Activated CD8-positive, alpha-beta memory T cell treated with anti-CD3 and anti-CD28 coated beads, Interleukin-2, amount 50 U/mL, for 24 hours (primary cell): Measurements from ENCODE around the gene TNFSF11.
"Not testable (repeated sequence)": the region's sequence is repeated elsewhere in the genome, so short reads cannot be mapped to it uniquely, and the experiment has no call there.

ENCODE experiments used
- DNase-seq: peaks from one replicate; pipeline ENCODE4 v3.0.0-alpha.2; 2020; ENCODE audit errors: extremely low read depth

The TNFSF11 gene, protein sequence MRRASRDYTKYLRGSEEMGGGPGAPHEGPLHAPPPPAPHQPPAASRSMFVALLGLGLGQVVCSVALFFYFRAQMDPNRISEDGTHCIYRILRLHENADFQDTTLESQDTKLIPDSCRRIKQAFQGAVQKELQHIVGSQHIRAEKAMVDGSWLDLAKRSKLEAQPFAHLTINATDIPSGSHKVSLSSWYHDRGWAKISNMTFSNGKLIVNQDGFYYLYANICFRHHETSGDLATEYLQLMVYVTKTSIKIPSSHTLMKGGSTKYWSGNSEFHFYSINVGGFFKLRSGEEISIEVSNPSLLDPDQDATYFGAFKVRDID

DNA sequence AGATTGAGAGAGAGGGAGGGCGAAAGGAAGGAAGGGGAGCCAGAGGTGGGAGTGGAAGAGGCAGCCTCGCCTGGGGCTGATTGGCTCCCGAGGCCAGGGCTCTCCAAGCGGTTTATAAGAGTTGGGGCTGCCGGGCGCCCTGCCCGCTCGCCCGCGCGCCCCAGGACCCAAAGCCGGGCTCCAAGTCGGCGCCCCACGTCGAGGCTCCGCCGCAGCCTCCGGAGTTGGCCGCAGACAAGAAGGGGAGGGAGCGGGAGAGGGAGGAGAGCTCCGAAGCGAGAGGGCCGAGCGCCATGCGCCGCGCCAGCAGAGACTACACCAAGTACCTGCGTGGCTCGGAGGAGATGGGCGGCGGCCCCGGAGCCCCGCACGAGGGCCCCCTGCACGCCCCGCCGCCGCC is at the start of gene TNFSF11:
TSS of gene TNFSF11 (plus strand) at position 142 of the 400 bp plus-strand sequence. CDS start at position 294, 152 bp downstream.
- DNase-seq, result no peak

DNA sequence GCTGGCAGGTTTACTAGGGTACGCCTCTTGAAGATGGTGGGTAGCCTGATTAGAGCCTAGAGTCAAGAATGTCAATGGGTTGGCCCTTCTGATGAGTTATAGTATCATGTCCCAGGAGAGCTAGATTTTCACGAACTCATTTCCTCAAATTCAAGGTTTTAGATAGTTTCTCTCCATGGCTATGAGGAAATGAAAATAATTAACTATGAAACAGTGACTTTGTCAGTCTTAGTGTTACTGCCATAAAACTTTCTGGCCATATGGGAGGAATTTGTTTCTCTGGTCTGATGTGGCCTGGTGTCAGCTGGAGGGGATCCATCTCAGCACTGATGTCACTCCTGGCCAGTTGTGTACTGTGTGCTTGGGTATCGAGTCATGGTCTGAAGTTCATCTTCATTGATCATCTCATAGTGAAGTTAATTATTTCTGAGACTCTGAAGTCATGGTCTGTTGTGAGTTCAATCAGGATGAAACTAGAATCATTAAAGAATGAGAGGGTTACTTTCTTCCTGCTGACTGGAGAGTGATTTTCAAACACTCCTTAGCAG is 49.4 kb upstream of the TNFSF11 start:
- no peak for DNase-seq

DNA sequence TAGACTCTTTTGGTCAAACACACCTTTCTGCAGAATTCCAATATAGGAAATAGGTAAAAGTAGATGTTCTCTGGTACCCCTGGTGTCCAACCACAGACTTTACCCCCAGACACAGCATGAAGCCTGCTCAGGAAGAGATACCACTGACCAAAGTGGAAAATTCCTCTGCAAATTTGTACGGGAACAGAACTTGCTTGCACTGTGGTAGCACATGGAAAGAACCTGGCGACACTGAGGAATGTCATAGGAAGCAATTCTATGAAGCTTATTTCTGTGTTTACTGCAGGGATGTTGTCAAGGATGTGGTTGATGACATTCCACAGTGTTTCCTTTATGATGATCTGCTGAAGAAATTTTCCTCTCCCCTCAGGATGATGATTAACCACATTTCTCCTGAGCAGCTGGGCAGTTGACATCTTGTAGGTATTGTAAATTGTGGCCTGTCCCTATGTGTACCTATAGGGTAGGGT is 48.9 kb upstream of the TNFSF11 start:
- DNase-seq, result no peak

DNA sequence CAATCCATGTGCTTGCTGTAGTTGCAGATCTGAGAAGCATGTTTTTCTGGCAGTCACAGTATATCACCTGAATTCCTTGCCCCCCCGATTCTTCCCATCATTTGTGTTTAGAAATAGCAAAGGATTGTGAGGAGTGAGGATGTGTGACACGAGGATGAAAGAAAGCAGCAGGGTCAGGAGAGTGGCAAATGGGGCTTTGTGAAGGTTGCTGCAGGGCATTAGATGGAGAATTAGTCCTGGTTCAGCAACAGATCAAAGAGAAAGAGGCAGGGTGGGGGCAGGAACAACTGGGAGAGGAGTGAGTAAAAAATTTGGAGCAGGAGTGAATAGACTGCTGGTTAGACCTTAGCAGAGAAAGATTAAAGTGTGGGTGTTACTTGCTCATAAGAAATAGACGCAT is 47.7 kb upstream of the TNFSF11 start:
- DNase-seq, result no peak

DNA sequence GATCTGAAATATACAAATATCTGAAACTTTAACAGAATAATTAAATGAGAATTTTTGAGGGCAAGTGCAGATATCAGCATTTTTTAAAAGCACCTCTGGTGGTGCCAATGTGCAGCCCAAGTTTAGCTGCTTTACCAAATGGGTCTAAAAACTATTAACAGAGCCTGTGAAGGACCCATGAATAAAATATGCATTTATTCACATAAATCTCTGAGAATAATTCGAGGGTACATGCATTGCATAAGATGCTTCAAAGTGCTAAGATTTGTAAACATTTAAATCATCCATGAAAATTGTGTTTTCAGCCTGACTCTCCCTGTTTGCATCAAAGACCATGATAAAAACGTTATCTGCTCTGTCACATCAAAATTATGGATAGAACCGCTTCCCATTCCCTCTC is 47.1 kb upstream of the TNFSF11 start:
- DNase-seq, result no peak

DNA sequence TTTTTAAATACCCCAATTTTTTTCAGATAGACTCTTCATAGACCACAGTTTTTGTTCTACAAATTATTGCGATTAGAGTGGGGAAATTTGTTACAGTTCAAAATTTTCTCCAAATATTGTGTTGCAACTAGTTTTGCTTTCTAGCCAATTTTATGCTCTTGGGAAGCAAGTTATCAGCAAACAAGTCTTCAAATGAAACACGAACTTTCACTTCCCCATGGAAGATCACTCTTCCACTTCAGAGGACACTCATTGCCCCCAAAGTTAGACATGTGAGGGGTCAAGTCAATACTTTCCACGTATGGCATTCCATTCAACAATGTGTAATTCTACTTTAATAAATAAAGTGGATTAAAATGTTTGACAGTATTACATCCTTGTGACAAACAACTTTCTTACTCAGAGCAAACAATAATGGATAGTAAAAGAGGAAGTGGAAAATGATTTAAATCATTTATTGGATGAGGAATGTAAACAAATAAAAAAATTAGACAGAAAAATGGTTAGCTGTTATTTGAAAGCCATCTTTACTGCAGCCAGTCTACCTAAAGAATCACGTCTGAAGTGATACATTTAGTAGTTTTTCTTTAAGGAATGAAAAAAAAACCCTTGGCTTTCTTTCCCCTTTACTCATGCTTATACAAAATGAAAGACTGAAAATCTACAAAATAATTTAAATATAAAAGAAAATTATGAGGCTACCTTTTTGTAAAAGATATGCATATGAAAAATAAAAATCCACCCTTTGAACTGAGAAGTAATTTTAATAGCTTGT is 41.2 kb upstream of the TNFSF11 start:
- no peak for DNase-seq

DNA sequence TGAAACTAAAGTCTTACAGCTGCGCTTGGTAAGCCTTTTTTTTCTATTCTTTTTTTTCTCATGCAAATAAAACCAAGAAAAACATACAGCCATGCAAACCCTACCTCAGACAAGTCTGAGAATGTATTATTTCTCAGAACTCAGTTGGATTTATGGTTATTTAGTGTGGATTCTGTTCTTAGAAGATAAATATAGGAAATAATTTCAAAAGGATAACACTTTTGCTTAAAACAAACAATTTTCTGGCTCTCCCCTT is 40.7 kb upstream of the TNFSF11 start:
- no peak for DNase-seq

DNA sequence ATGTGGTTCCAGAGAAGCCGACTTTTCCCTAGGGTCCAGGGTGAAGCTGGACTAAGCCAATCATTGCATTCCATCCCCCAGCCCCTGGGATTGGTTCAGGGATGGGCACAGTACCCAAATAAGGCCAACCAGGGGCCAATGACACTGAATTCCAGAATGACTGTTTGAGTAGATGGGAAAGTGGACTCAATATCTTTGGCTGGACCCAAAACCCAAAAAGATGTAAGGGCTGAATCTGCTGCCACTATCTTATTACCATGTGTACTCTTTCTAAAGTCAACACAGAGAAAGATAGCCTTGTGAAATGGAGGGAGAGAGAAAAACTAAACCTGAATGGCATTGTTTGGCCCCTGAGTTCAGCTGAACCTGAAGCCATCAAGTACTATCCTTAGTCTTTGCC is 39.2 kb upstream of the TNFSF11 start:
- no peak for DNase-seq

DNA sequence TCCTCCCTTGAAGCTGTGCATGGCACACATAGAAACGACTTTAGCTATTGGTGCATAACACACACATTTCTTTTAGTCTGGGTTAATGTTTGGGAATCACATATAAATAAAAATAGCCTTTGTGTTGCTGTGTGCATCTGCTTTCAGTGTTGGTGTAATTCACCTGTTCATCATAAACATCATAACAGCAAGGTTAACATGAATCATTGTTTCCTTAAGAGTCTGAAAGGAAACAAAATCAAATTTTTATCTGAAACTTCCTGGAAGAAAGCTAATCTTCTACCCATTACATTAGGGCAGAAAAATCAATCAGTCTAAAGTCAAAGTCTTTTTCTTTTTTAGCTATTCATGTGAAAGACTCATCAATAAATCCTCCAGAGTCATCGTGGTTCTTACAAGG is 35.0 kb upstream of the TNFSF11 start:
- no peak for DNase-seq

DNA sequence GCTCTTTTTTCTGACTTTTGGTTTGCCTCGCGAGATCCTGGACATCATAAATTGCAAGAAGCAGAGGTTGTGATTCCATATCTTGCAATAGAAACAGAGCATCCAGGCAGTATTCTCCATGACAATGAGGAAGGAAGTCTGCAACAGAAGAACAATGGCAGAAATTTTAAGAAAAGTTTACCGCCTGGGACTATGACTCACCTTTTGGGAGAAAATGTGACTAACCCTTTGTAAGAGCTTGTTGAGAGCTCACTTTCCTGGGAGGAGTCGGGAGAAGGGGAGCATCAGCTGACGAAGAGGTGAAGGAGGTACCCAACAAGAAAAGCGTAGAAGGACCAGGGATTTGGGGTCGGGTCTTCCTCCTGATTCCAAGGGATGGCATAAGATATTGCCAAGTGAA is 34.3 kb upstream of the TNFSF11 start:
- DNase-seq, result no peak

DNA sequence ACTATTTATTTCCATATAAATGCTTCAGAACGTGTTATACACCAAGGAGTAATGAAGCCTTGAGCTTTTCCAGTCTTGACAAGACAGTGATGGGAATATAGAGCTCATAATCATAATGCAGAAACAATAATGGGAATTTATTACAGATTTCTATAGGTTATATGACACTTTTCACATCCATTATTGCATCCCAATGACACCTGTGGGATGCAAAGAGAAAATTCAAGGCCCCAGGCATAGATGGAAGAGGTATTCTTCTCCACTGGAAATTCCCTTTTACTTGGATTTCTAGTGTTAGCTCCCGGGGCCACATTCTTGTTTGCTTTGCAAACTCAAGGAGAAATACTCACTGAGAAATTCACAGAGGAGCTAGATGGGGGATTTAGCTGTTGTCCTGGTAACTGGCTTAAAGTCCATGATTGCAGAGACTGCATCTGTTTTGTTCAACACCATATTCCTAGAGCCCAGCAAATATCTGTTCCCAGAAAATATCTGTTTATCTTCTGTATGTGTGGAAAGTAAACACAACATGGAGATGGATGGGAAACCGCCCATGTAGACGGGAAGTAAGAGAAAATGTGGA is 30.6 kb upstream of the TNFSF11 start:
- DNase-seq, result no peak

DNA sequence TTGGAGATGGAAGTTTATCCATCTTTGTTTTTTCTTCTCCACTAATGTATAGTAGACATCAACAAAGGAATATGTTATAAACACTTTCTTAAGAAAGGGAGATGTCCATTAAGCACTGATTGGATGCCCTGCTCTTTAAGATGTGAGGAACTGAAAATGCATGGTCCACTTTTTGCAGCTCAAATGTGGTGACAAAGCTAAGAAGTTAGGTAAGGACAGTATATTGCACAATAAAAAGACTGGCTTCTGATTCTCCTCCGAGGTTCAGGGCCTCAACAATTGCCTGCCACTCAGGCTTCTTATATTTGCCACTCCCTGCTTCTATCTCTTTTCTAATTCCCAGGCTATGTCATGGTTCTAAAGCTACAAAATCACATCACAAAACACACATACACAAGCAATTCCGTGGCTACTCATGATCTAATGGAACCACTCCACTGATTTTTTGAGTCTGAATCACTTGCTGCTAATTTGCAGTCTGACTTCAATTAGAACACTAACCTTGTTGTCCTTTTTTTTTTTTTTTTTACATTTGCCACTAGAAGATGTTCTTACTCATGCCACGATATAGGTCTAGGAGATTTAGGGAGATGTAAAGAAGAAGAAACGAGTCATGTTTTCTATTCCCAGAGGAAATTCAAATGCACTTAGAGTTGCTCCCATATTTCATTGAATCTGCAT is 29.6 kb upstream of the TNFSF11 start:
- DNase-seq, result no peak

DNA sequence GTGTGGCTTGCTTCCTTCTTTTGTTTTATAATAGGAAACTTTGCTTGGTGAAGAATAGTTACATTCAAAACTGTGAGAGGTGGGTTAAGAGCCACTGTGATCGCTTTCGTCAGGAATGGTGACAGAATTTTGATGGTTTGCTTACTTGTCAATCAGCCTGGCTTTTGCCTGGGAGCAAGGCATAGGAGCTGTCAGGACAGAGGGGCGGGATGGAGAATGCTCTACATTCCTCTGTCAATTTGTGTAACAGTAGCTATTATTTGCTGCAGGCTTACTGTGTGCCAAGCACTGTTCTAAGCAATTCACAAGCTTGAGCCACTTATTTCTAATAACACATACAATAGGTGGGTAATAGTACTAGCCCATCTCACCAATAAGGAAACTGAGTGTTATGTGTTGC is 28.1 kb upstream of the TNFSF11 start:
- no peak for DNase-seq

DNA sequence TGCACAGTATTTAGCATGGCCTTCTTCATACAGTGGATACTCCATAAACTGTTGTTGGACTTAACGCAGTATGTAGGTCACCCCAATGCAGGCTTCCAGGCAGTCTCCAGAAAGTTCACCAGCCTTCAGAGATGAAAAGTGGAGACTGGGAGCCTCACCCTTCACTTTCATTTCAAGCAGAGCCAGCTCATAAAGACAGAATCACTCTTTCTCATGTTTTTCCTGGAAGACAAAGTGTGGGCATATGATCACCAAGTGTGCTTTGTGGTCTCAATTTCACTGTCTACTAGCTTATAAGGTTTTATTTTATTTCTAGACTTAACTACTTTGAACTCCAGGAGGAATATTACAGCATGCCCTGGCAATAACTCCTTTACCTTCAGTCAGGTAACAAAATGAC is 26.3 kb upstream of the TNFSF11 start:
- no peak for DNase-seq

DNA sequence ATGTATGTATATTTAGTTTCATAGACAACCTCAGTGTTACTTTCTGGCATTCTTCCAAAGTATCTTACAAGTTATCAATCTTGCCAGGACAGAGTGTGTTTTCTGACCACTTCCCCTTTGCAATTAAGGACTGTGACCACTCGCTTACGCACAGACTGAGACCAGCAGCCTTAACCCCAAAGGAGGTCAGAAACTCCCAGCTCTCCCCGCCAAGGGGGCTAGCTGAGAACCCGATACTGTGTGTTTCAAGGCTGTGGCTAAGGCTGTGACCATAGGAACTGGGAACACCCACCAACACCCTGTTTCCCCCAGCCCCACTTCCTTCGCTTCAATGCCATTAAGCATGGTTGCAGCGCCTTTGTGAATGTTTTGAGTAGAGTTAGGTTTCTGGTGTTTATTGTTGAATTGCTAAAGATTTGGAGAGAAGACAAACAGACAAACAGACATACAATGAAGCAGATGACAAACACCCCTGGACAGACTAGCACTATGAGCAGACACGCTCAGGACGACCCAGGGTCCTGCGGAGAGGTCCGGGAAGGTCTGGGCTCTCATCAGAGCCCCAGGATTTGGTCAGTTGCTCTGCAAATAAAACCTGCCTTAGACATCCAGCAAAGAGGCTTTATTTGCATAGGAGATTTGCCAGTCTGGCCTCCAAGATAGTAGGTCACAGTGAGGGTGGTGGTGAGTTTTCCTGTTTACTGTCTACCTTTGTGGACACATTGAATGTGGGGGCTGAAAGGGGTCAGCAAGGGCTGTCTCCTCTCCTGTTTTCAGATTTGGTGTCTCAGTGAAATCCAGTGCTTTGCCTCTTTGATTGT is 25.0 kb upstream of the TNFSF11 start:
- DNase-seq, result no peak

DNA sequence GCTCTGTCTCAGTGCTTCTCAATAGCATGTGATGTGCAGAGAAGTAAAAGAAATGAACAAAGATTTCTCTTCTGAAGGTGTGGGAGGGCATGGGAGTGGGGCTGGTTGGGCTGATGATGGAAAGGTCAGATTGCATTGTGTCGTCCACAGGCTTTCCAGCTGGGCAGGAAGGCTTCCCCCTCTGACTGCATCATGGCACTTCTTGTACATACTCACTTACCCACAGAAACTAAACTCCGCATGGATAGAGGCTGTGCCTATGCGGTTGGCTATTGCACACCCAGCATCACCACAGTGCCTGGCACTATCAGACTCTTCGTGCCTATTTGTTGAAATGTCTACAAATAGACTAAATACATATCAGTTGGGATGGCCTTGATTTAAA is 24.4 kb upstream of the TNFSF11 start:
- no peak for DNase-seq

DNA sequence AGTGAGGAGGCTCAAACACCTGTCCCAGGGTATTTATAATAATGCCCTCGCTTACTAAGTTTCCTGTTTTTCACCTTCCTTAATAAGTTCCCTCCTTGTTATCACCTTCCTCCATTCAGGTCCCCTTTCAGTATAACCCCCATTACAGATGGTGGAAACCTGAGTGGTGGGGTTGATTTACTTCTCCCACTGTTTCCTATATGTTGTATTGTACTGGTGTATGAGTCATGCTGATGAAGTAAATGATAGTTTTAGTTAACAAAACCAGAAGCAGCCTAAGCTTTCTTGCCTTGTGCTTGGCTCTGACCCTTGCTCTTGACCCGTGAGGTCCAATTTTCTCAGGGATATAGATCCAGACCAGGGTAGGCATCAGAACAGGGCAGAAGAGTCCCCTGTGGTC is 22.3 kb upstream of the TNFSF11 start:
- DNase-seq, result no peak

DNA sequence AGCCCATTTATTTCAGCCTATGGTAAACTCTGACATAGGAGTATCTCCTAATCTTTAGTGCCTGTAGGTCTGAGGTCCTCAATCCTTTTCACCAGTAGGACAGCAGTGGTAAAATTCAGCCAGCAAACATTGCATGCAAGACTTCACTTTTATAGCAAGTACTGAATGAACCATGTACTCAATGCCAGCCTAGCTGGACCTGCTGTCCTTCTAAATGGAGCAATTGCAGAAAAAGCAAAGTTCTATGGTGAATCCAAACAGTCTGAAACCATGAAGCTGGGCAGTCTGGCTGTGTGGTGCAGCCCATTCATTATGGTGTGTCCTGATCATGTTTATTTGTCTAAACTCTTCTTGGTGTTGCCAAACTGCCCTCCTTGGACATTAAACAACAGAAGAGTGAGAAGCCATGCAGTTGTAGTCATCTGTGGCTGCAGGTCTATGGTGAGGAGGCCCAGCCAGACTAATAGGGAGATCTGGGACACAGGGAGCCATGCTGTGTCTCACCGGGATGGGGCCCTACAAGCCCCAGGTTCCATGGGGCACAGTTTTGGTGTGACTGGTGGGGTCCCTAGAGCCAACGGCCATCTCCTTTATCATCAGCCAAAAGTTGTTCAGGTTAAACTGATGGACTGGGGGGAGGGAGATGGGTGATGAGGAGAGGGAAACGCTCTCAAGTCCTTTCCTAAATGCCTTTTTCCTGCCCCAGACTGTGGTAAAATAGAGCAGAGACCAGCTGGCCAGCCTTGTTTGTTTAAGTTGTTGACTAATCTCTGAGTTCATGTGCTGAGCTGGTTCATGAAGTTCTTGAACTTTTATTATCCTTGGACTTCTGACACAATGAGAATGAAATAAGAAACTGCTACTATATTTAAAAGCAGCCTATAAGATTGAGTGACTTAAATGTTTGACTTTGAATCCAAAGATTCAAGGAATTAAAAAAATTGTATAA is 20.6 kb upstream of the TNFSF11 start:
- DNase-seq, result no peak

DNA sequence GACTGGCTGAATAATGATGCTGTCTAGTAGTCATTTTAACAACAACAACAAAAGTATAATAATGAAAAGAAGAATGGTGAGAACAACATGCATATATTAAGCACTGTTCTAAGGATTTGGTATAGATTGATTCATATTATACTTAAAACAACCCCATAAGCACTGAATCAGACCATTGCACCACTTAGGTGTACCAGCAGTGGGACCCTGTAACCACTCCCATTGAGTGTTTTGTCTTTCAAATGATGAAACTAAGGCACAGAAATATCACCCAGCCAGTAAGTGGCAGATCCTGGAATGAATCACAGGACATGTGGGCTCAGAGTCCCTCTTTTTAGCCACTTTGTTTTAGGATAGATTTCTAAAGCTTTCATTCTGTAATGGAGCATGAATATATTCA is 14.9 kb upstream of the TNFSF11 start:
- DNase-seq, result no peak

DNA sequence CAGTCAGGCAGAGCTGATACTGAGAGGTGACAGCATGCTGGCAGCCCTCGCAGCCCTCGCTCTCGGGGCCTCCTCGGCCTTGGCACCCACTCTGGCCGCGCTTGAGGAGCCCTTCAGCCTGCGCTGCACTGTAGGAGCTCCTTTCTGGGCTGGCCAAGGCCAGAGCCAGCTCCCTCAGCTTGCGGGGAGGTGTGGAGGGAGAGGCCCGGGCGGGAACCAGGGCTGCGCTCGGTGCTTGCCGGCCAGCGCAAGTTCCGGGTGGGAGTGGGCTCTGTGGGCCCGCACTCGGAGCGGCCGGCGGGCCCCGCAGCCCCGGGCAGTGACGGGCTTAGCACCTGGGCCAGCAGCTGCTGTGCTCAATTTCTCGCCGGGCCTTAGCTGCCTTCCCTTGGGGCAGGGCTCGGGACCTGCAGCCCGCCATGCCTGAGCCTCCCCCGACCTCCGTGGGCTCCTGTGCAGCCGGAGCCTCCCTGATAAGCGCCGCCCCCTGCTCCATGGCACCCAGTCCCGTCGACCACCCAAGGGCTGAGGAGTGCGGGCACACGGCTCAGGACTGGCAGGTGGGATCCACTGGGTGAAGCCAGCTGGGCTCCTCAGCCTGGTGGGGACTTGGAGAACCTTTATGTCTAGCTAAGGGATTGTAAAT is 14.3 kb upstream of the TNFSF11 start:
- DNase-seq, result not testable (repeated sequence)
